Tibial artery (tissue), 4 donors: ENCODE measurements around the gene AEBP2.
"Not testable (repeated sequence)": the region's sequence is repeated elsewhere in the genome, so short reads cannot be mapped to it uniquely, and the experiment has no call there.

ENCODE experiments used
- DNase-seq, 2 donors: peaks; one replicate each; pipeline ENCODE4 v3.0.0-alpha.2; 2019
- H3K27ac ChIP-seq, 2 donors: fragments of 200-600 bp; sonication (generic) in 1 of 2; 1 replicate in 1 of 2; 2 replicates in 1 of 2; pipeline ENCODE4 v1.5.1; 2018 to 2019; ENCODE audit warnings: mild to moderate bottlenecking in 1 of 2
- H3K27me3 ChIP-seq, 2 donors: fragments of 200-600 bp; sonication (generic) in 1 of 2; one replicate each; pipeline versions ENCODE4 v1.5.1 to v1.6.0; 2016 to 2019
- H3K36me3 ChIP-seq, 3 donors: fragments of 200-600 bp; sonication (generic) in 2 of 3; one replicate each; pipeline ENCODE4 v1.5.1; 2016 to 2019; ENCODE audit warnings: mild to moderate bottlenecking in 2 of 3
- H3K4me1 ChIP-seq, 4 donors: fragments of 200-600 bp; sonication (generic) in 2 of 4; 1 replicate in 3 of 4; 2 replicates in 1 of 4; pipeline ENCODE4 v1.5.1; 2016 to 2019
- H3K4me3 ChIP-seq, 2 donors: fragments of 200-600 bp; sonication (generic) in 1 of 2; 1 replicate in 1 of 2; 2 replicates in 1 of 2; pipeline ENCODE4 v1.5.1; 2018 to 2019; ENCODE audit warnings: mild to moderate bottlenecking in 2 of 2
- H3K9me3 ChIP-seq, 3 donors: fragments of 200-600 bp; sonication (generic) in 1 of 3; one replicate each; pipeline ENCODE4 v1.5.1; 2016 to 2019
- CTCF ChIP-seq, 2 experiments: fragments of 200-600 bp in 1 of 2; fragments of 450-650 bp in 1 of 2; IDR thresholded peaks; one replicate each; pipeline ENCODE4 v1.5.1; 2017 to 2019; ENCODE audit warnings: antibody characterized with exemption in 2 of 2, mild to moderate bottlenecking in 1 of 2, moderate library complexity in 1 of 2
- intact Hi-C: fragments of 100-400 bp; cut with DNase I; formaldehyde crosslinking; loops from one replicate; pipeline ENCODE4 v1.15.0; 2023; ENCODE audit warnings: low total_unique reads

AEBP2 gene

GRCh38 chr12:19415563-19415962, 23.7 kb upstream of the AEBP2 start:
- DNase-seq: no peak
- Histone ChIP-seq H3K36me3 (no peaks in the 10 kb centered on the region), H3K9me3 (no peaks in the 10 kb centered on the region), H3K4me3 (no peak overlapping the region), H3K27me3 (no peaks in the 10 kb centered on the region), H3K4me1 (peaks cover 0 to 10% (median 0%) of the 10 kb centered on the region in 4 donors), H3K27ac (no peak overlapping the region)
- no peak for TF ChIP-seq CTCF (IDR thresholded peaks at IDR 0.05)
- intact Hi-C loops: no loop called here

- intact Hi-C loops: no loop called here
- no peak for TF ChIP-seq CTCF (IDR thresholded peaks at IDR 0.05)
- H3K36me3 ChIP-seq: no peaks in the 10 kb centered on the region
These were observed 20.2 kb upstream of the AEBP2 start for GRCh38 chr12:19419086-19419485.

GRCh38 chr12:19421503-19422282, 17.6 kb upstream of the AEBP2 start:
- intact Hi-C loops: no loop called here
- no peaks in the 10 kb centered on the region for H3K36me3 ChIP-seq
- no peak for DNase-seq
- H3K27ac ChIP-seq: no peak overlapping the region
- no peak for TF ChIP-seq CTCF (IDR thresholded peaks at IDR 0.05)
- H3K27me3 ChIP-seq: no peaks in the 10 kb centered on the region
- H3K4me3 ChIP-seq: no peak overlapping the region
- H3K4me1 ChIP-seq: no peaks in the 10 kb centered on the region
- peaks cover 0 to 5% (median 0%) of the 10 kb centered on the region in 3 donors for H3K9me3 ChIP-seq

More at GRCh38 chr12:19419086-19419485, 20.2 kb upstream of the AEBP2 start:
- no peak overlapping the region for H3K27ac ChIP-seq
- H3K4me1 ChIP-seq: no peaks in the 10 kb centered on the region
- no peaks in the 10 kb centered on the region for H3K27me3 ChIP-seq
- no peak for DNase-seq
- H3K9me3 ChIP-seq: no peaks in the 10 kb centered on the region
- H3K4me3 ChIP-seq: no peak overlapping the region

- DNase-seq: no peak
- no peak overlapping the region for H3K27ac ChIP-seq
- H3K27me3 ChIP-seq: no peaks in the 10 kb centered on the region
- intact Hi-C loops: no loop called here
- no peak for TF ChIP-seq CTCF (IDR thresholded peaks at IDR 0.05)
- no peaks in the 10 kb centered on the region for H3K4me1 ChIP-seq
- peaks cover 0 to 7% (median 0%) of the 10 kb centered on the region in 3 donors for H3K9me3 ChIP-seq
- H3K36me3 ChIP-seq: no peaks in the 10 kb centered on the region
- H3K4me3 ChIP-seq: no peak overlapping the region
These were observed 15.9 kb upstream of the AEBP2 start for GRCh38 chr12:19423166-19423930.

GRCh38 chr12:19428246-19428645, 11.0 kb upstream of the AEBP2 start:
- H3K27me3 ChIP-seq: no peaks in the 10 kb centered on the region
- H3K4me3 ChIP-seq: no peak overlapping the region
- H3K9me3 ChIP-seq: peaks cover 0 to 7% (median 0%) of the 10 kb centered on the region in 3 donors
- H3K36me3 ChIP-seq: no peaks in the 10 kb centered on the region
- no peak overlapping the region for H3K27ac ChIP-seq
- H3K4me1 ChIP-seq: peaks cover 0 to 16% (median 12%) of the 10 kb centered on the region in 4 donors
- no peak for TF ChIP-seq CTCF (IDR thresholded peaks at IDR 0.05)
- intact Hi-C loops: loop anchor here (2.0 kb wide), 1 partner anchor 51 kb away; no protein-coding TSS in a partner anchor
- DNase-seq: no peak

GRCh38 chr12:19429491-19429890, 9.8 kb upstream of the AEBP2 start:
- not testable (repeated sequence) for H3K27me3 ChIP-seq, H3K9me3 ChIP-seq, DNase-seq, H3K4me3 ChIP-seq, H3K27ac ChIP-seq, H3K36me3 ChIP-seq
- intact Hi-C loops: loop anchor here (2.0 kb wide), 1 partner anchor 53 kb away; no protein-coding TSS in a partner anchor
- H3K4me1 ChIP-seq: peaks cover 0 to 16% (median 12%) of the 10 kb centered on the region in 4 donors
